ENCODE results near the gene TRIM50.
A peak's percentile ranks its signal among the peaks of the same experiment; 100 is the strongest.
"Not testable (repeated sequence)": the region's sequence is repeated elsewhere in the genome, so short reads cannot be mapped to it uniquely, and the experiment has no call there.

The TRIM50 gene

GRCh38 chr7:73349763-73350162, 21.9 kb upstream of the TRIM50 start:
- DNase-seq: no peak

- DNase-seq: no peak
Measured at GRCh38 chr7:73345951-73346350, 18.1 kb upstream of the TRIM50 start.

GRCh38 chr7:73345538-73345937, 17.7 kb upstream of the TRIM50 start:
- DNase-seq: no peak

DNA sequence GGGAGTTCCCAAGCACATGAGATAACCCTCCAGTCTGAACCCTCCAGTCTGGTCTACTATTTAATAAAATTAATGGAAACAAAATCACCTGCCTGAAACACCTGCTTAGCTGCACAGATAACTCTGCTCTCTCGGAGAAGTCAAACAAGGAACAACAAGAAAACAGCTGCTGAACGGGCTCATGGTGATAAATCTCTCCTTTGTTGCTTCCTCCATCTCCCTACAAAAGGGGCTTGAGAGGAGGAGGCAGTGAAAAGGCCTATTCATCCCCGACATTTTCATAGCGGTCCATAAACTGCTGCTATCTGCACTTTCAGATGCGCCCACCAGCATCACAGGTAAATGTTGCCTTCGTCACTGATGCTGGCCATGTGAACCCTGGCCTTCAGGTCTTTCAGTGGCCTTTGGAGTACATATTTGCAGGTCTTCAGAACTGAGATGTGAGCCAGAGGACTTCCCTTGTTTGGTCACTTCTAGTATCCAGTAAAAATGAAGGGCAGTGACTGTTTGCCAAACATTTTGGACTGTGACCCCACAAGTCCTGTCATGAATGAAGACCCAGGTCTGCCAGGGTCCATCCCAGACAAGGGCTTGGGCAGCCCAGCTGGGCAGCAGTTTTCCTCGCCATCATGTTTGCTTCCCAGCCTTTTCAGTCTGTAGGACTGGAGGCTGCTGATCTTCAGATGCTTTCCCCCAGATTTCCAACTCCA, 15.9 kb upstream of the TRIM50 start:
- no peak for DNase-seq

GRCh38 chr7:73342645-73343044, 14.8 kb upstream of the TRIM50 start:
- DNase-seq: peak; percentile 65

GRCh38 chr7:73341877-73342276, 14.0 kb upstream of the TRIM50 start:
- DNase-seq: peak; percentile 70

GRCh38 chr7:73340514-73340913, 12.6 kb upstream of the TRIM50 start:
- no peak for DNase-seq

GRCh38 chr7:73338321-73338720, 10.4 kb upstream of the TRIM50 start:
- peak; percentile 18 for DNase-seq

DNA sequence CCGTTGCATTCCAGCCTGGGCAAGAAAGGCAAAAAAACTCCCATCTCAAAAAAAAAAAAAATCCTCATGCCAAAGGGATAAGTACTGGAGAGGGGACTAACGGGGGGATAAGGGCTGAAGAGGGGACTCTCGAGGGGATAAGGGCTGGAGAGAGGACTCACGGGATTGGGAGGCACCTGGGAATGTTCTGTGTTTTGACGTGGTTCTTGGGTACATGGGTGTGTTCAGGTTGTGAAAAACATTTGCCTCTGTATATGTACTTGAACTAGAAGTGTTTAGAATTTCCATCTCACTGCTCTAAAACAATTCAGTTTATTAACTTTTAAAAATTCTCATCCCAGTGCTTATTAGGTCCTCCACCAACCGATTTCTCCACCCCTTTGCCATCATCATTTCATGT, 4.6 kb upstream of the TRIM50 start:
- DNase-seq: no peak

- no peak for DNase-seq
Measured at GRCh38 chr7:73330772-73331171, 2.9 kb upstream of the TRIM50 start.

GRCh38 chr7:73329861-73330581, 2.1 kb upstream of the TRIM50 start:
- peak; percentile 58 for DNase-seq

DNA sequence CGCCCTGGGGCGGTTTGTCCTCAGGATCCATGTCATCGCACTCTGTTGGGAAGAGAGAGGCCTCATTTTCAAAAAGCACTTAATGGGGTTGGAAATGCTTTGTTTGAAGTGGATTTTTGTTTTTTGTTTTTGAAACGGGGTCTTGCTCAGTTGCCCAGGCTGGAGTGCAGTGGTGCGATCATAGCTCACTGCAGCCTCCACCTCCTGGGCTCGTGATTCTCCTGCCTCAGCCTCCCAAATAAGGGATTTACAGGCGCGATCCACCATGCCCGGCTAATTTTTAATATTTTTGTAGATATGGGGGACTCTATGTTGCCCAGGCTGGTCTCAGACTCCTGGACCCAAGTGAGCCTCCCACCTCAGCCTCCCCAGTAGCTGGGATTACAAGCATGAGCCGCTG, 814 bp upstream of the TRIM50 start:
- DNase-seq: no peak

- not testable (repeated sequence) for DNase-seq
Measured at GRCh38 chr7:73327449-73327848, 433 bp downstream of the TRIM50 start.

DNA sequence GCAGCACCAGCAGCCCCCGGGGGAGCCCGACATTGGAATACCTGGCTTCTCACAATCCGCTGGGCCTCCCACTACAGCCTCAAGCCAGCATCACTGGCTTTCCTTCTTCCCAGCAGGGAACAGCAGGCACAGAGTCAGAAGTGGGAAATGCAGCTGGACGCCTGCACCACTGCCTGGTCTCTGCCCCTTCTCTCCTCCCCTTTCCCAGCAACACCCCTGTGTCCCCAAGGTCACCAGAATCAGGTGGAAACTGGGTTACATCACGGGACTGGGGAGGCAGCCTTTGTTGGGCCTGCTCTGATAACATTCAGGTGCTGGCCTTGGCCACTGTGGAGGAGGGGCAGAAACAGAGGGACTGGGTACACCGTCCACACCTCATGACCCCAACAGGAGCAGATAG, 2.5 kb downstream of the TRIM50 start:
- DNase-seq: not testable (repeated sequence)

DNA sequence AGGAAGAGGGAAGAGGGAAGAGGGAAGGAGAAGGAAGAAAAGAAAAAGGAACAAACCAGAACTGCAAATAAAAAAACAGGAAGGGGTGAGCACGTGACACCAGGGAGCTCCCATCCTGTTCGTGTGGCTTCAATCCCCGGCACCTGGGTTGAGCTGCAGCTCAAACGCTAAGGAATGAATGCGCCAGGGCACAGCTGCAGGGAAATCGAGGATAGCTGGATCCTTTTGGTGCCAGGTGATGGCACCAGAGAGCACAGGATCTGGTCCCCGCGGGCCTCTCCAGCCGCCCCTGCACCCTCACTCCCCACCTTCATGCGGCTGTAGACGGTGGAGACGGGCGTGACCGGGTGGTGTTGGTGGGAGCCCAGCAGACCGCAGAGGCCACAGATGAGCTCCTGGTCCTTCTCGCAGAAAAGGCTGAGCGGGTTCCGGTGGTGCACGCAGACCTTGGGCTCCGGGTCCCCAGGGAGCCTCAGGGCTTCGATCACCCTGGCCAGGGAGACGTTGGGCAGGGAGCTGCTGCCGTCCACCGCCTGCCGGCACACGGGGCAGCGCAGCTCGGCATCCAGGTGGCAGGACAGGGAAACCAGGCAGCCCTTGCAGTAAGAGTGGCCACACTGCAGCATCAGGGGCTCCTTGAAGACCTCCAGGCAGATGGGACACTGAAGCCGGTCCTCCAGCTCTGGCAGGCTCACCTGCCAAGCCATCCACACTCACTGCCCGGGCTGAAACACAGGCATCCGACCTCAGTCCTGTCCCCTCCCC, 3.6 kb downstream of the TRIM50 start:
- DNase-seq: peak; percentile 40

- not testable (repeated sequence) for DNase-seq
Measured at GRCh38 chr7:73323434-73324080, 4.3 kb downstream of the TRIM50 start.

GRCh38 chr7:73320009-73320408, 7.9 kb downstream of the TRIM50 start:
- not testable (repeated sequence) for DNase-seq

GRCh38 chr7:73319541-73319940, 8.3 kb downstream of the TRIM50 start:
- not testable (repeated sequence) for DNase-seq

DNA sequence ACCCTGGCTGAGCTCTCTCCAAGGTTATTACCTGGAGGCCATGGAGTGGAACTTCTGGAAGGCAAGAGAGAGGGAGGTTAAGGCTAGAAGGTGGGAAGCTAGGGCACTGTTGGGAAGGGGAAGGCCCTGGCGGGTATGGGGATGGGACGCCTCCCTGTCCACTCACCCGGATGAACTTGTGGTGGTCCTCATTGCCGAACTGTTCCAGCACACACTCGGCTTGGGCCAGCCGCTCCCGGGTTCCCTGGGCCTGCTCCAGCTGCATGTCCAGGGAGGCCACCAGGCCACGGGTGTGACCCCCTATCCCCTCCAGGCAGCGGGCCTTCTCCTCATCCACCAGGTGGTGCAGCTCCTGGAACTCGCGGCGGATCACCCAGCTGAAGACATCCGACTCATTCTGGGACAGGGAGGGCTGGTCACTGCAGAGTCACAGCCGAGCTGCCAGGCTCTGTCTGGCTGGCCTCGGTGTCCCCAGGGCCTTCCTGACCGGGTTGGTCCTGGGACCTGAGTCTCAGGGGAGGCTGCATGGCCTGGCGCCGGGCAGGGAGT, 9.2 kb downstream of the TRIM50 start:
- not testable (repeated sequence) for DNase-seq

DNA sequence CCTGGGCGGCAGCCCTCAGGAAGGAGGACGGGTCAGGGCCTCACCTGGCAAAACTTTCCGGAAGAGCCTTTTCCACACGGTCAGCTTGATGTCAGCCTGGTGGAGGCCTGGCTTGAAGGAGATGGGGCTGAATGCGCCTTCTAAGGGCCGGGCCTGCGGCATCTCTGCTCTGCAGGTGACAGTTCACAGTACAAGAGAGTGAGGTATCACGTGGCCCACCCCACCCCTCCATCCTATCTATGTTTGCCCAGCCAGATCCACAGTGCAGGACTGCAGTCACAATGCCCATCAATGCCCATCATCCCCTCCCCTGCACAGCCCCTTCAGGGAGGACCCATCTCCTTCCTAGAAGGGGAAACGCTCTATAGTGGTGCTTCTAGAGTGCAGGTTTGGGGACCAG, 11.4 kb downstream of the TRIM50 start:
- DNase-seq: no peak

DNA sequence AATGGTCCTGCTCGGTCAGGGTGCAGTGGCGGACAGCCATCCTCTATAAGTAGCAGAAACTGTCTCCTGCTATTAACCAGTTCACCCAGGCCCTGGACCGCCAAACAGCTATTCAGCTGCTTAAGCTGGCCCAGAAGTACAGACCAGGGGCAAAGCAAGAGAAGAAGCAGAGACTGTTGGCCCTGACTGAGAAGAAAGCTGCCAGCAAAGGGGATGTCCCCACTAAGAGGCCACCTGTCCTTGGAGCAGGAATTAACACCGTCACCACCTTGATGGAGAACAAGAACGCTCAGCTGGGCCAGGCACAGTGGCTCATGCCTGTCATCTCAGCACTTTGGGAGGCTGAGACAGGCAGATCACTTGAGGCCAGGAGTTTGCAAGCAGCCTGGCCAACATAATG, 13.6 kb downstream of the TRIM50 start:
- no peak for DNase-seq

DNA sequence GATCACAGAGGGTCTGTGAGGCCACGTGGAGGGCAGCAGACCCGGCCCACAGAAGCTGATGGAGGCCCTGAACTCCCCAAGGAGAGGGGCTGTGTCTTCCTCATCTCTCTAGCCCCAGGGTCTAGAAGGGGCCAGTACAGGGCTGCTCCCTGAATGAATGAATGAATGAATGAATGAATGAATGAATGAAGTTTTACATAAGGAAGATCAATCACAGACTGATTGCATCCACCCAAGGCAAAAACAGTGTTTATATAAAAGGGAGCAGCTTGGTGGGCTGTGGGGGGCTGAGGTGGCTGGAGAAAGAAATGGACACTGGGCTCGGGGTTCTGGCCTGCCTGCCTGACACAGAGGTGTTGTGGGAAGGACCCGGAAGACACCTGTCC, 14.4 kb downstream of the TRIM50 start:
- no peak for DNase-seq
